A673 (cell line): ENCODE results near the gene ATP2B1. TPM values are rescaled to one million over a fixed set of nuclear protein-coding genes. Genes with fewer than 3 reads are reported as not detected.

Experiments used
- BruUV-seq: library from RNA; stranded (reverse); fragments of 400-500 nt; replicated peaks from 2 replicates; lab custom pipeline; 2021; lab: Mats Ljungman, UMichigan
- CTCF ChIA-PET: fragments of 300-600 bp; sonication (Branson Sonifier 250); formaldehyde crosslinking; loops from one replicate; lab custom pipeline; 2022; ENCODE audit warnings: antibody characterized with exemption; lab: Charles Lee
- POLR2A ChIA-PET: fragments of 300-600 bp; sonication (Branson Sonifier 250); formaldehyde crosslinking; loops from one replicate; lab custom pipeline; 2022; ENCODE audit warnings: antibody characterized with exemption; ENCODE audit not compliant: low non-redundant PET; lab: Charles Lee
- DNase-seq: peaks from one replicate; pipeline ENCODE4 v3.0.0-alpha.2; 2015; ENCODE audit warnings: low spot score
- H3K27ac ChIP-seq: fragments of 200-600 bp; sonication (generic); 2 replicates; pipeline ENCODE4 v1.5.1; 2016; ENCODE audit warnings: mixed run types, low read depth, mild to moderate bottlenecking, mixed read lengths, antibody characterized with exemption, low read length; ENCODE audit not compliant: poor library complexity, severe bottlenecking
- H3K27me3 ChIP-seq: fragments of 200-600 bp; sonication (generic); replicated peaks from 2 replicates; pipeline ENCODE4 v1.6.1; 2017; ENCODE audit warnings: mixed run types, low read depth, mild to moderate bottlenecking, mixed read lengths, antibody characterized with exemption, low read length; ENCODE audit not compliant: insufficient read depth, poor library complexity
- H3K36me3 ChIP-seq: fragments of 200-600 bp; sonication (generic); 2 replicates; pipeline ENCODE4 v1.6.1; 2016; ENCODE audit warnings: mixed run types, mild to moderate bottlenecking, mixed read lengths, antibody characterized with exemption, low read length; ENCODE audit not compliant: insufficient read depth, poor library complexity, severe bottlenecking
- H3K4me1 ChIP-seq: fragments of 200-600 bp; sonication (generic); 2 replicates; pipeline ENCODE4 v1.6.1; 2017; ENCODE audit warnings: mixed run types, mild to moderate bottlenecking, mixed read lengths, antibody characterized with exemption, low read length; ENCODE audit not compliant: insufficient read depth, poor library complexity, severe bottlenecking
- H3K4me3 ChIP-seq: fragments of 200-600 bp; sonication (generic); 2 replicates; pipeline ENCODE4 v1.5.1; 2016; ENCODE audit warnings: low read depth, mixed run types, mild to moderate bottlenecking, mixed read lengths, low read length; ENCODE audit not compliant: poor library complexity, severe bottlenecking
- H3K9me3 ChIP-seq: fragments of 200-600 bp; sonication (generic); 2 replicates; pipeline ENCODE4 v1.6.1; 2016; ENCODE audit warnings: mixed run types, low read depth, mild to moderate bottlenecking, mixed read lengths, antibody characterized with exemption, low read length; ENCODE audit not compliant: poor library complexity, severe bottlenecking
- CTCF ChIP-seq: fragments of 300-800, 200-600 bp; sonication (generic); conservative IDR thresholded peaks from 2 replicates; pipeline ENCODE4 v1.5.1; 2017; ENCODE audit warnings: low read depth, mild to moderate bottlenecking, antibody characterized with exemption, low read length, moderate library complexity, mixed read lengths
- EZH2 ChIP-seq: fragments of 200-600 bp; sonication (generic); IDR thresholded peaks from 2 replicates; pipeline ENCODE4 v1.6.1; 2017; ENCODE audit warnings: borderline replicate concordance, low read depth, mild to moderate bottlenecking, mixed read lengths, antibody characterized with exemption, low read length; ENCODE audit not compliant: poor library complexity, severe bottlenecking
- intact Hi-C: fragments of 100-400 bp; cut with micrococcal nuclease; formaldehyde crosslinking; loops from one replicate; pipeline ENCODE4 v1.10.0; 2022; ENCODE audit not compliant: unreplicated experiment
- total RNA-seq: library from RNA; stranded (reverse); gene quantifications from 2 replicates; pipeline ENCODE4 v1.2.3, GENCODE V29; 2021

ATP2B1 gene
- total RNA-seq, 1 experiment from 2014 or later = 44.2 TPM

- no peaks in the 10 kb centered on the region for H3K9me3 ChIP-seq
- H3K27me3 ChIP-seq = no peaks in the 10 kb centered on the region
- CTCF ChIA-PET = no interaction called here
- no peak overlapping the region for H3K27ac ChIP-seq
- DNase-seq = no peak
- H3K36me3 ChIP-seq = no peaks in the 10 kb centered on the region
- intact Hi-C loops = no loop called here
- no peak for TF ChIP-seq CTCF
- TF ChIP-seq EZH2 = no peak
- H3K4me1 ChIP-seq = peaks cover 9% of the 10 kb centered on the region
- BruUV-seq = no TSS peak
- POLR2A ChIA-PET = no interaction called here
- no peak overlapping the region for H3K4me3 ChIP-seq
These were observed 86.5 kb downstream of the ATP2B1 start for GRCh38 chr12:89622115-89622514.

- no peaks in the 10 kb centered on the region for H3K9me3 ChIP-seq
- TF ChIP-seq CTCF = no peak
- TF ChIP-seq EZH2 = no peak
- H3K36me3 ChIP-seq = no peaks in the 10 kb centered on the region
- H3K4me1 ChIP-seq = peaks cover 9% of the 10 kb centered on the region
- intact Hi-C loops = no loop called here
- no peak for DNase-seq
- CTCF ChIA-PET = no interaction called here
- POLR2A ChIA-PET = no interaction called here
- no peak overlapping the region for H3K27ac ChIP-seq
- no peaks in the 10 kb centered on the region for H3K27me3 ChIP-seq
- H3K4me3 ChIP-seq = no peak overlapping the region
- BruUV-seq = no TSS peak
These were observed 87.1 kb downstream of the ATP2B1 start for GRCh38 chr12:89621521-89621920.

- ChIA-PET POLR2A (interaction anchor here (0.7 kb wide), 1 partner anchor 13 kb away, joined by 14 read pairs; no protein-coding TSS in a partner anchor), CTCF (no interaction called here)
- H3K9me3 ChIP-seq = no peaks in the 10 kb centered on the region
- no peak overlapping the region for H3K4me3 ChIP-seq
- TF ChIP-seq EZH2 = no peak
- no peak for TF ChIP-seq CTCF
- H3K27me3 ChIP-seq = no peaks in the 10 kb centered on the region
- H3K4me1 ChIP-seq = peaks cover 9% of the 10 kb centered on the region
- no TSS peak for BruUV-seq
- no peaks in the 10 kb centered on the region for H3K36me3 ChIP-seq
- no peak overlapping the region for H3K27ac ChIP-seq
- no peak for DNase-seq
- intact Hi-C loops = no loop called here
These were observed 88.9 kb downstream of the ATP2B1 start for GRCh38 chr12:89619764-89620163.
